HEK293 (cell line): ENCODE measurements around the gene KCTD11.

Source experiments
- CTCF ChIA-PET: fragments of 350-600 bp; formaldehyde crosslinking; extraction: SDS; loops from one replicate; lab custom pipeline; 2021; ENCODE audit warnings: antibody characterized with exemption; lab: Yijun Ruan, JAX
- POLR2A ChIA-PET: fragments of 300-600 bp; formaldehyde crosslinking; extraction: SDS; loops from one replicate; lab custom pipeline; 2020; ENCODE audit warnings: antibody characterized with exemption, inconsistent platforms; lab: Yijun Ruan, JAX
- H3K27ac ChIP-seq: fragments of 200-500 bp; sonication (Bioruptor generic); 2 replicates; pipeline ENCODE4 v1.5.1; 2014; ENCODE audit warnings: low read depth, low read length, control low read depth, inconsistent platforms; ENCODE audit errors: extremely low read depth
- H3K36me3 ChIP-seq, 2 experiments: fragments of 200-500 bp in 1 of 2; sonication (Bioruptor generic) in 1 of 2; 1 replicate in 1 of 2; 2 replicates in 1 of 2; pipeline ENCODE4 v1.5.1; 2014 to 2017; ENCODE audit warnings: inconsistent platforms in 2 of 2, low read length in 2 of 2; ENCODE audit not compliant: control insufficient read depth in 2 of 2, insufficient read depth in 1 of 2
- H3K4me1 ChIP-seq: fragments of 200-500 bp; sonication (Bioruptor generic); 2 replicates; pipeline ENCODE4 v1.5.1; 2014; ENCODE audit warnings: mild to moderate bottlenecking, low read length, inconsistent platforms; ENCODE audit not compliant: control insufficient read depth, insufficient read depth
- H3K4me3 ChIP-seq: 2 replicates; pipeline ENCODE4 v1.5.1; 2011; ENCODE audit warnings: low read depth, mild to moderate bottlenecking, control low read depth, low read length, moderate library complexity
- H3K9me3 ChIP-seq: fragments of 200-500 bp; sonication (Bioruptor generic); 2 replicates; pipeline ENCODE4 v1.5.1; 2014; ENCODE audit warnings: low read depth, low read length, inconsistent platforms; ENCODE audit not compliant: control insufficient read depth, insufficient read depth
- EGR2 ChIP-seq: fragments of 450-650 bp; formaldehyde crosslinking; IDR thresholded peaks from 2 replicates; pipeline ENCODE4 v1.5.1; 2016; ENCODE audit warnings: low read depth, missing biosample characterization, missing genetic modification characterization
- FEZF1 ChIP-seq: fragments of 450-650 bp; formaldehyde crosslinking; IDR thresholded peaks from 2 replicates; pipeline ENCODE4 v1.5.1; 2016; ENCODE audit warnings: missing biosample characterization, missing genetic modification characterization
- GLI2 ChIP-seq: fragments of 450-650 bp; formaldehyde crosslinking; IDR thresholded peaks from 2 replicates; pipeline ENCODE4; 2017; ENCODE audit warnings: missing biosample characterization, missing genetic modification characterization, low read depth, borderline replicate concordance
- KLF1 ChIP-seq: fragments of 450-650 bp; formaldehyde crosslinking; IDR thresholded peaks from 2 replicates; pipeline ENCODE4 v1.5.1; 2016; ENCODE audit warnings: missing biosample characterization, missing genetic modification characterization
- OVOL3 ChIP-seq: fragments of 450-650 bp; formaldehyde crosslinking; IDR thresholded peaks from 2 replicates; pipeline ENCODE4 v1.5.1; 2016; ENCODE audit warnings: missing biosample characterization, missing genetic modification characterization
- SCRT2 ChIP-seq: fragments of 450-650 bp; formaldehyde crosslinking; IDR thresholded peaks from 2 replicates; pipeline ENCODE4 v1.5.1; 2016; ENCODE audit warnings: missing biosample characterization, missing genetic modification characterization
- ZFHX2 ChIP-seq: fragments of 450-650 bp; formaldehyde crosslinking; conservative IDR thresholded peaks from 2 replicates; pipeline ENCODE4 v1.5.1; 2016; ENCODE audit warnings: missing biosample characterization, missing genetic modification characterization
- ZIC2 ChIP-seq: fragments of 450-650 bp; formaldehyde crosslinking; IDR thresholded peaks from 2 replicates; pipeline ENCODE4 v1.5.1; 2016; ENCODE audit warnings: missing biosample characterization, missing genetic modification characterization
- ZNF112 ChIP-seq: fragments of 450-650 bp; formaldehyde crosslinking; IDR thresholded peaks from 2 replicates; pipeline ENCODE4 v1.5.0; 2017; ENCODE audit warnings: missing biosample characterization, missing genetic modification characterization
- ZNF148 ChIP-seq: fragments of 450-650 bp; formaldehyde crosslinking; IDR thresholded peaks from 2 replicates; pipeline ENCODE4 v1.5.0; 2017; ENCODE audit warnings: missing biosample characterization, missing genetic modification characterization, borderline replicate concordance
- ZNF211 ChIP-seq: fragments of 450-650 bp; formaldehyde crosslinking; IDR thresholded peaks from 2 replicates; pipeline ENCODE4 v1.5.1; 2016; ENCODE audit warnings: low read depth, missing biosample characterization, missing genetic modification characterization
- ZNF24 ChIP-seq: fragments of 450-650 bp; formaldehyde crosslinking; IDR thresholded peaks from 2 replicates; pipeline ENCODE4 v1.5.1; 2016; ENCODE audit warnings: missing biosample characterization, missing genetic modification characterization
- ZNF26 ChIP-seq: fragments of 450-650 bp; formaldehyde crosslinking; IDR thresholded peaks from 2 replicates; pipeline ENCODE4 v1.5.1; 2016; ENCODE audit warnings: missing biosample characterization, missing genetic modification characterization
- ZNF354C ChIP-seq: fragments of 450-650 bp; formaldehyde crosslinking; IDR thresholded peaks from 2 replicates; pipeline ENCODE4 v1.5.1; 2016; ENCODE audit warnings: missing biosample characterization, missing genetic modification characterization, low read depth, borderline replicate concordance
- ZNF391 ChIP-seq: fragments of 450-650 bp; formaldehyde crosslinking; IDR thresholded peaks from 2 replicates; pipeline ENCODE4 v1.5.1; 2016; ENCODE audit warnings: low read depth, missing biosample characterization, missing genetic modification characterization, borderline replicate concordance
- ZNF658 ChIP-seq: fragments of 450-650 bp; formaldehyde crosslinking; IDR thresholded peaks from 2 replicates; pipeline ENCODE4; 2016; ENCODE audit warnings: missing biosample characterization, missing genetic modification characterization
- ZNF660 ChIP-seq: fragments of 450-650 bp; IDR thresholded peaks from 2 replicates; pipeline ENCODE4 v1.5.1; 2018; ENCODE audit warnings: missing biosample characterization, mild to moderate bottlenecking, missing genetic modification characterization
- ZNF776 ChIP-seq: fragments of 450-650 bp; formaldehyde crosslinking; IDR thresholded peaks from 2 replicates; pipeline ENCODE4 v1.5.0; 2017; ENCODE audit warnings: missing biosample characterization, missing genetic modification characterization, borderline replicate concordance

KCTD11 gene

GRCh38 chr17:7389924-7390910 is 38.3 kb downstream of the KCTD11 start:
- POLR2A ChIA-PET: interaction anchor here (3.6 kb wide), 1 partner anchor 13 kb away, joined by 19 read pairs; the partner anchor contains the start of gene TMEM256

GRCh38 chr17:7391307-7391706 is 39.3 kb downstream of the KCTD11 start:
- Histone ChIP-seq H3K36me3 (peaks cover 0 to 36% of the 10 kb centered on the region in 2 experiments; a peak in 2 of 3 replicates), H3K4me3 (no peak overlapping the region)
- CTCF ChIA-PET: interaction anchor here (1.2 kb wide), 1 partner anchor 37 kb away, joined by 3 read pairs; no protein-coding TSS in a partner anchor

More at GRCh38 chr17:7389924-7390910, 38.3 kb downstream of the KCTD11 start:
- no peaks in the 10 kb centered on the region for H3K9me3 ChIP-seq
- peaks cover 3% of the 10 kb centered on the region for H3K4me1 ChIP-seq
- H3K27ac ChIP-seq: no peak overlapping the region
- TF ChIP-seq KLF1 (tag by site-specific recombination): no peak
- TF ChIP-seq FEZF1 (tag by site-specific recombination): no peak
- TF ChIP-seq ZFHX2 (tag by site-specific recombination): 0 out of 2 replicates have a peak, but pooled peaks have one; percentile 12
- TF ChIP-seq ZNF112 (tag by site-specific recombination): no peak
- TF ChIP-seq ZNF148: no peak
- no peak for TF ChIP-seq ZNF660
- TF ChIP-seq ZNF24 (tag by site-specific recombination): no peak
- no peak for TF ChIP-seq ZNF26 (tag by site-specific recombination)
- no peak for TF ChIP-seq ZNF354C
- no peak for TF ChIP-seq OVOL3 (tag by site-specific recombination)
- no peak for TF ChIP-seq EGR2
- TF ChIP-seq ZNF658: no peak
- TF ChIP-seq ZNF391 (tag by site-specific recombination): no peak
- no peak for TF ChIP-seq ZNF211
- no peak for TF ChIP-seq ZNF776
- TF ChIP-seq ZIC2 (tag by site-specific recombination): peak; percentile 96
- H3K4me3 ChIP-seq: no peak overlapping the region
- CTCF ChIA-PET: interaction anchor here (0.6 kb wide), 1 partner anchor 127 kb away, joined by 3 read pairs; no protein-coding TSS in a partner anchor
- H3K36me3 ChIP-seq: peaks cover 0 to 36% of the 10 kb centered on the region in 2 experiments; a peak in 2 of 3 replicates

More at GRCh38 chr17:7391307-7391706, 39.3 kb downstream of the KCTD11 start:
- POLR2A ChIA-PET: interaction anchor here (1.6 kb wide), 1 partner anchor 13 kb away, joined by 8 read pairs; the partner anchor contains the start of gene TMEM256
- no peak for TF ChIP-seq GLI2 (tag by site-specific recombination)
- 0 out of 2 replicates have a peak, but pooled peaks have one; percentile 19 for TF ChIP-seq SCRT2 (tag by site-specific recombination)
- H3K9me3 ChIP-seq: no peaks in the 10 kb centered on the region
- no peak overlapping the region for H3K27ac ChIP-seq
- H3K4me1 ChIP-seq: peaks cover 3% of the 10 kb centered on the region
